Caco-2 (cell line): ENCODE results near the gene TNFRSF13B. TPM values are rescaled to one million over a fixed set of nuclear protein-coding genes. Genes with fewer than 3 reads are reported as not detected.
"Not testable (repeated sequence)": the region's sequence is repeated elsewhere in the genome, so short reads cannot be mapped to it uniquely, and the experiment has no call there.

Experiments used
- BruUV-seq: library from RNA; stranded (reverse); fragments of 400-500 nt; replicated peaks from 2 replicates; lab custom pipeline; 2021; lab: Mats Ljungman, UMichigan
- CTCF ChIA-PET: fragments of 300-600 bp; sonication (Branson Sonifier 250); formaldehyde crosslinking; loops from one replicate; lab custom pipeline; 2022; ENCODE audit warnings: antibody characterized with exemption; lab: Charles Lee
- POLR2A ChIA-PET: fragments of 300-600 bp; sonication (Branson Sonifier 250); formaldehyde crosslinking; loops from one replicate; lab custom pipeline; 2022; ENCODE audit warnings: antibody characterized with exemption; lab: Charles Lee
- DNase-seq, 2 experiments: peaks; one replicate each; pipeline versions ENCODE4 v3.0.0 to v3.0.0-alpha.2; 2020 to 2022
- H3K27me3 ChIP-seq: replicated peaks from 2 replicates; pipeline ENCODE4 v1.6.0; 2011; ENCODE audit warnings: low read length; ENCODE audit not compliant: control insufficient read depth, insufficient read depth
- H3K36me3 ChIP-seq: 2 replicates; pipeline ENCODE4 v1.5.1; 2011; ENCODE audit warnings: low read length; ENCODE audit not compliant: control insufficient read depth, insufficient read depth
- H3K4me1 ChIP-seq: fragments of 250-450 bp; sonication (Bioruptor Pico); 2 replicates; pipeline ENCODE4 v1.5.1; 2020; ENCODE audit warnings: mild to moderate bottlenecking
- H3K4me3 ChIP-seq: 2 replicates; pipeline ENCODE4 v1.5.1; 2011; ENCODE audit warnings: low read depth, mild to moderate bottlenecking, control low read depth, low read length
- H3K9me3 ChIP-seq: fragments of 250-450 bp; sonication (Bioruptor Pico); 2 replicates; pipeline ENCODE4 v1.5.1; 2020; ENCODE audit warnings: mild to moderate bottlenecking, moderate library complexity
- H3K27ac Mint-ChIP-seq: one replicate; pipeline ENCODE4 v1.8.0; 2022; ENCODE audit warnings: mixed read lengths; ENCODE audit not compliant: unreplicated experiment
- H3K27me3 Mint-ChIP-seq: one replicate; pipeline ENCODE4 v1.8.0; 2022; ENCODE audit warnings: mixed read lengths; ENCODE audit not compliant: insufficient read depth, unreplicated experiment
- H3K36me3 Mint-ChIP-seq: one replicate; pipeline ENCODE4 v1.8.0; 2022; ENCODE audit warnings: mild to moderate bottlenecking, mixed read lengths; ENCODE audit not compliant: insufficient read depth, unreplicated experiment
- H3K4me1 Mint-ChIP-seq: one replicate; pipeline ENCODE4 v1.8.0; 2022; ENCODE audit warnings: low read depth, mixed read lengths; ENCODE audit not compliant: unreplicated experiment
- H3K4me3 Mint-ChIP-seq: one replicate; pipeline ENCODE4 v1.8.0; 2022; ENCODE audit warnings: mild to moderate bottlenecking, moderate library complexity, mixed read lengths; ENCODE audit not compliant: unreplicated experiment
- H3K9me3 Mint-ChIP-seq: one replicate; pipeline ENCODE4 v1.8.0; 2022; ENCODE audit warnings: mixed read lengths; ENCODE audit not compliant: unreplicated experiment
- CTCF ChIP-seq, 2 experiments: fragments of 200-600 bp in 1 of 2; IDR thresholded peaks; 1 replicate in 1 of 2; 2 replicates in 1 of 2; pipeline versions ENCODE4 v1.5.1 to v1.8.0; 2011 to 2022; ENCODE audit warnings: antibody characterized with exemption in 1 of 2, control low read depth in 1 of 2, inconsistent platforms in 1 of 2, low read depth in 1 of 2, low read length in 1 of 2, mild to moderate bottlenecking in 1 of 2, moderate library complexity in 1 of 2; ENCODE audit not compliant: insufficient read depth in 1 of 2, severe bottlenecking in 1 of 2, unreplicated experiment in 1 of 2
- intact Hi-C: fragments of 100-400 bp; cut with micrococcal nuclease; formaldehyde crosslinking; loops from one replicate; pipeline ENCODE4 v1.10.0; 2022; ENCODE audit not compliant: unreplicated experiment
- total RNA-seq: library from RNA; stranded (reverse); gene quantifications from 2 replicates; pipeline ENCODE4 v1.2.3, GENCODE V29; 2022

Gene TNFRSF13B
- total RNA-seq, 1 experiment from 2014 or later: not detected

- intact Hi-C loops: no loop called here
- H3K36me3 Mint-ChIP-seq: no peaks in the 10 kb centered on the region
- Histone ChIP-seq H3K4me3 (no peak overlapping the region), H3K27me3 (no peaks in the 10 kb centered on the region; the same call in 1 of the 2 replicates), H3K4me1 (peaks cover 3% of the 10 kb centered on the region; the same call in 1 of the 2 replicates), H3K36me3 (no peaks in the 10 kb centered on the region), H3K9me3 (no peaks in the 10 kb centered on the region)
- DNase-seq: no peak
- no TSS peak for BruUV-seq
- H3K4me1 Mint-ChIP-seq: no peaks in the 10 kb centered on the region
- ChIA-PET CTCF (no interaction called here), POLR2A (no interaction called here)
- H3K27ac Mint-ChIP-seq: no peak overlapping the region
- H3K4me3 Mint-ChIP-seq: no peak overlapping the region
- H3K27me3 Mint-ChIP-seq: no peaks in the 10 kb centered on the region
- no peak for TF ChIP-seq CTCF (IDR thresholded peaks at IDR 0.05; ENCODE audit: insufficient read depth in 1 of 2, low read depth in 1 of 2, low read length in 1 of 2, severe bottlenecking in 1 of 2, unreplicated experiment in 1 of 2)
- no peaks in the 10 kb centered on the region for H3K9me3 Mint-ChIP-seq
Measured at GRCh38 chr17:16997514-16998429, 25.9 kb upstream of the TNFRSF13B start.

GRCh38 chr17:16996726-16997125 is 24.8 kb upstream of the TNFRSF13B start:
- H3K4me3 Mint-ChIP-seq, H3K4me1 Mint-ChIP-seq, CTCF ChIA-PET, H3K27ac Mint-ChIP-seq, H3K9me3 ChIP-seq, POLR2A ChIA-PET, H3K36me3 Mint-ChIP-seq, H3K36me3 ChIP-seq, DNase-seq, H3K4me1 ChIP-seq, intact Hi-C loops, H3K9me3 Mint-ChIP-seq, H3K27me3 Mint-ChIP-seq, BruUV-seq, H3K4me3 ChIP-seq, H3K27me3 ChIP-seq: not testable (repeated sequence)

GRCh38 chr17:16995930-16996329 is 24.0 kb upstream of the TNFRSF13B start:
- no TSS peak for BruUV-seq
- H3K36me3 Mint-ChIP-seq: no peaks in the 10 kb centered on the region
- H3K27me3 ChIP-seq: no peaks in the 10 kb centered on the region; the same call in 1 of the 2 replicates
- ChIA-PET CTCF (no interaction called here), POLR2A (no interaction called here)
- H3K9me3 ChIP-seq: no peaks in the 10 kb centered on the region
- intact Hi-C loops: no loop called here
- no peaks in the 10 kb centered on the region for H3K36me3 ChIP-seq
- no peak overlapping the region for H3K4me3 ChIP-seq
- TF ChIP-seq CTCF (IDR thresholded peaks at IDR 0.05; ENCODE audit: insufficient read depth in 1 of 2, low read depth in 1 of 2, low read length in 1 of 2, severe bottlenecking in 1 of 2, unreplicated experiment in 1 of 2): no peak
- no peaks in the 10 kb centered on the region for H3K4me1 ChIP-seq
- H3K9me3 Mint-ChIP-seq: no peaks in the 10 kb centered on the region
- H3K27me3 Mint-ChIP-seq: no peaks in the 10 kb centered on the region
- DNase-seq: no peak
- no peaks in the 10 kb centered on the region for H3K4me1 Mint-ChIP-seq
- H3K27ac Mint-ChIP-seq: no peak overlapping the region
- no peak overlapping the region for H3K4me3 Mint-ChIP-seq
